Measurements from ENCODE around the gene THADA.

The THADA gene

DNA sequence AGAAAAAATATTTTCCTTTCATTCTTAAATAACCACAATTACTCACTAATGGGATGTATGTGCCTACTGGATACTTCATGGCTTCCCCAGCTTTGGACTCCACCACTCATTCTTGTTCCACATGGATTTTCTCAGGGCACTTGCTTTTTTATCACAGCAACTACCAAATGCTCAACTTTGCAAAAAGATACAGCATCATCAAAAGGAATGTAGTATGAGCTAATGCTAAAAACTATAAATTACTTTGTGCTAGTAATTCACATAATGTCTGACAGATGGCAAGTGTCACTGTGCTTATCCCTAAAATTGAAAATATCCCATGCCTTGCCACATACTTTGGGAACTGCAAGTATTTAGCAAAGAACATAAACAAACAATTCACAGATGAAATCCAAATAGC is 239.1 kb downstream of the THADA start:
- Histone ChIP-seq H3K4me3 (ENCODE audit: low read depth, low read length) (no peak overlapping the region), H3K36me3 (no peaks in the 10 kb centered on the region), H3K27me3 (ENCODE audit: insufficient read depth, low read depth, severe bottlenecking) (no peaks in the 10 kb centered on the region), H3K27ac (no peak overlapping the region), H3K9me3 (ENCODE audit: severe bottlenecking) (no peaks in the 10 kb centered on the region)
- TF ChIP-seq CTCF (IDR thresholded peaks at IDR 0.05; ENCODE audit: low read depth, low read length) = no peak
- DNase-seq = no peak

DNA sequence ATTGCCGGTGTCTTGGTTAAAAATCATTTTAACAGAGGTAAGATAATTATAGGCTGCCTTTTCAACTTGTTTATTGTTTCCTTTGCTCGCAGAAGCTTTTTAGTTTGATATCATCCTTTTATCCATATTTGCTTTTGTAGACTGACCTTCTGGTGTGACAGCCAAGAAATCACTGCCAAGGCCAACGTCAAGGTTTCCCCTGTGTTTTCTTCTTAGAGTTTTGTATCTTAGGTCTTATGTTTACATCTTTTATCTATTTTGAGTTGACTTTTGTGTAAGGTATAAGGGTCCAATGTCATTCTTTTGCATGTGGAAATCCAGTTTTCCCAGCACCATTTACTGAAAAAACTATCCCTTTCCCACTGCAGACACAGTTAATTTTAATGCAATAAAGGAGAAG is 240.4 kb downstream of the THADA start:
- no peak for DNase-seq
- no peak overlapping the region for H3K27ac ChIP-seq
- no peaks in the 10 kb centered on the region for H3K27me3 ChIP-seq (ENCODE audit: insufficient read depth, low read depth, severe bottlenecking)
- H3K4me3 ChIP-seq (ENCODE audit: low read depth, low read length) = no peak overlapping the region
- TF ChIP-seq CTCF (IDR thresholded peaks at IDR 0.05; ENCODE audit: low read depth, low read length) = no peak
- no peaks in the 10 kb centered on the region for H3K9me3 ChIP-seq (ENCODE audit: severe bottlenecking)
- no peaks in the 10 kb centered on the region for H3K36me3 ChIP-seq

GRCh38 chr2:43349904-43350303 is 245.9 kb downstream of the THADA start:
- Histone ChIP-seq H3K27me3 (ENCODE audit: insufficient read depth, low read depth, severe bottlenecking) (no peaks in the 10 kb centered on the region), H3K4me3 (ENCODE audit: low read depth, low read length) (no peak overlapping the region), H3K36me3 (no peaks in the 10 kb centered on the region), H3K27ac (no peak overlapping the region), H3K9me3 (ENCODE audit: severe bottlenecking) (no peaks in the 10 kb centered on the region)
- no peak for TF ChIP-seq CTCF (IDR thresholded peaks at IDR 0.05; ENCODE audit: low read depth, low read length)
- no peak for DNase-seq

GRCh38 chr2:43348908-43349661 is 246.8 kb downstream of the THADA start:
- Histone ChIP-seq H3K36me3 (no peaks in the 10 kb centered on the region), H3K9me3 (ENCODE audit: severe bottlenecking) (no peaks in the 10 kb centered on the region), H3K4me3 (ENCODE audit: low read depth, low read length) (no peak overlapping the region), H3K27ac (no peak overlapping the region), H3K27me3 (ENCODE audit: insufficient read depth, low read depth, severe bottlenecking) (no peaks in the 10 kb centered on the region)
- no peak for TF ChIP-seq CTCF (IDR thresholded peaks at IDR 0.05; ENCODE audit: low read depth, low read length)
- no peak for DNase-seq

DNA sequence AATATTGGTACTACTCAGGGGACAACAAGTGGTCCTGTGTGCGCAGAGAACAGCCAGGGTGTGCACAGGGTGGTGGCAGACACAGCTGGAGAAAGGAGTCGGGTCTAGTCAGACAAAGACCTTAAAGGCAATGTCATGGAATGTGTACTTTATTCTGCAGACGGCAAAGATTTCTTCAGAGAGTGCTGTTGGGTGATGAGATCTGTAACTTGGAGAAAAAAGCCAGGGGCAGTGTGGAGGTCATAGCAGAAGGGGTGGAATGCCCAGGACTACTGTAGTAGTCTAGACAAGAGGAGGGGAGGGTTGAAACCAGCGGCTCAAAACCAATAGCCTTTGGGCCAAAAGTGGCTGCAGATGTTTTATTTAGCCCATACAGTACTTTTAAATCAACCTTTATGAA is 248.1 kb downstream of the THADA start:
- H3K4me3 ChIP-seq (ENCODE audit: low read depth, low read length) = no peak overlapping the region
- H3K27me3 ChIP-seq (ENCODE audit: insufficient read depth, low read depth, severe bottlenecking) = no peaks in the 10 kb centered on the region
- H3K27ac ChIP-seq = no peak overlapping the region
- H3K9me3 ChIP-seq (ENCODE audit: severe bottlenecking) = no peaks in the 10 kb centered on the region
- no peak for TF ChIP-seq CTCF (IDR thresholded peaks at IDR 0.05; ENCODE audit: low read depth, low read length)
- H3K36me3 ChIP-seq = no peaks in the 10 kb centered on the region
- no peak for DNase-seq

Data from WERI-Rb-1 (cell line).